HG02798 (cell line): Measurements from ENCODE around the gene SEMA3G.

Source experiments
- ATAC-seq: cut with Tn5 transposase; IDR thresholded peaks from one replicate; pipeline ENCODE4 v1.9.1; 2021; ENCODE audit warnings: mild to moderate bottlenecking; ENCODE audit not compliant: unreplicated experiment, poor library complexity

SEMA3G gene

GRCh38 chr3:52440671-52441070, 4.2 kb downstream of the SEMA3G start:
- no peak for ATAC-seq

- no peak for ATAC-seq
These were observed 4.7 kb downstream of the SEMA3G start for GRCh38 chr3:52440249-52440551.

- ATAC-seq, result no peak
These were observed 5.3 kb downstream of the SEMA3G start for GRCh38 chr3:52439426-52440248.

GRCh38 chr3:52438579-52439425, 6.1 kb downstream of the SEMA3G start:
- ATAC-seq, result no peak

- no peak for ATAC-seq
These were observed 6.9 kb downstream of the SEMA3G start for GRCh38 chr3:52438104-52438376.

GRCh38 chr3:52437326-52438103, 7.4 kb downstream of the SEMA3G start:
- no peak for ATAC-seq

- ATAC-seq, result no peak
These were observed 8.3 kb downstream of the SEMA3G start for GRCh38 chr3:52436500-52437149.

GRCh38 chr3:52435246-52436101, 9.4 kb downstream of the SEMA3G start:
- no peak for ATAC-seq

- ATAC-seq, result no peak
These were observed 10.3 kb downstream of the SEMA3G start for GRCh38 chr3:52434491-52435115.

GRCh38 chr3:52433996-52434479, 10.9 kb downstream of the SEMA3G start:
- ATAC-seq, result no peak

- no peak for ATAC-seq
These were observed 11.4 kb downstream of the SEMA3G start for GRCh38 chr3:52433328-52433995.

GRCh38 chr3:52432691-52433141, 12.2 kb downstream of the SEMA3G start:
- ATAC-seq, result no peak

- ATAC-seq, result no peak
These were observed 12.7 kb downstream of the SEMA3G start for GRCh38 chr3:52432225-52432624.

GRCh38 chr3:52431459-52432223, 13.3 kb downstream of the SEMA3G start:
- ATAC-seq, result no peak

GRCh38 chr3:52430416-52430810, 14.5 kb downstream of the SEMA3G start:
- no peak for ATAC-seq

- no peak for ATAC-seq
These were observed 15.0 kb downstream of the SEMA3G start for GRCh38 chr3:52429779-52430415.

- ATAC-seq, result no peak
These were observed 15.9 kb downstream of the SEMA3G start for GRCh38 chr3:52429031-52429430.
